HCT116 (cell line): Measurements from ENCODE around the gene CLCN5. TPM values are rescaled to one million over a fixed set of nuclear protein-coding genes. Genes with fewer than 3 reads are reported as not detected.

Experiments
- ATAC-seq: fragments of 200-7000 bp; cut with Tn5 transposase; 2 replicates; pipeline ENCODE4 v1.9.1; 2020; ENCODE audit warnings: mild to moderate bottlenecking, moderate library complexity
- BruUV-seq: library from RNA; stranded (reverse); fragments of 400-500 nt; replicated peaks from 2 replicates; lab custom pipeline; 2021; lab: Mats Ljungman, UMichigan
- CTCF ChIA-PET: fragments of 300-600 bp; sonication (Branson Sonifier 250); formaldehyde crosslinking; loops from one replicate; lab custom pipeline; 2021; ENCODE audit warnings: antibody characterized with exemption; lab: Charles Lee
- POLR2A ChIA-PET: fragments of 300-600, 350-600 bp; sonication (Branson Sonifier 250); formaldehyde crosslinking; loops from one replicate; lab custom pipeline; 2021; ENCODE audit warnings: antibody characterized with exemption; lab: Charles Lee
- RAD21 ChIA-PET, 2 experiments: fragments of 300-600 bp; sonication (Branson Sonifier 250); formaldehyde crosslinking; loops; one replicate each; lab custom pipeline; 2023; ENCODE audit warnings: low total read pairs in 2 of 2; ENCODE audit not compliant: uncharacterized antibody in 2 of 2, unreplicated experiment in 2 of 2, low non-redundant PET in 1 of 2; lab: Charles Lee
- DNase-seq: peaks from one replicate; pipeline ENCODE4 v3.0.0-alpha.2; 2010; ENCODE audit warnings: low read depth, low spot score
- H2AFZ ChIP-seq: fragments of 200-600 bp; shearing (Covaris generic), sonication (generic); 2 replicates; pipeline ENCODE4 v1.6.1; 2017; ENCODE audit warnings: low read depth, mixed run types, mixed read lengths, antibody characterized with exemption, low read length; ENCODE audit not compliant: poor library complexity, severe bottlenecking
- H3K27ac ChIP-seq: 2 replicates; pipeline ENCODE4 v1.5.1; 2012; ENCODE audit warnings: low read depth, low read length
- H3K27me3 ChIP-seq: fragments of 200-600 bp; sonication (generic); 2 replicates; pipeline ENCODE4 v1.6.1; 2016; ENCODE audit warnings: mixed run types, low read length, mixed read lengths; ENCODE audit not compliant: insufficient read depth
- H3K36me3 ChIP-seq, 2 experiments: fragments of 200-500 bp in 1 of 2; fragments of 200-600 bp in 1 of 2; sonication (Bioruptor generic) in 1 of 2; sonication (generic) in 1 of 2; 2 replicates each; pipeline versions ENCODE4 v1.5.1 to v1.6.1; 2014 to 2016; ENCODE audit warnings: low read length in 2 of 2, inconsistent platforms in 1 of 2, mixed read lengths in 1 of 2, mixed run types in 1 of 2; ENCODE audit not compliant: insufficient read depth in 2 of 2, control insufficient read depth in 1 of 2
- H3K4me1 ChIP-seq, 2 experiments: fragments of 200-600 bp in 1 of 2; sonication (generic) in 1 of 2; 2 replicates each; pipeline versions ENCODE4 v1.5.1 to v1.6.1; 2012 to 2017; ENCODE audit warnings: low read length in 2 of 2, inconsistent platforms in 1 of 2, mild to moderate bottlenecking in 1 of 2, mixed read lengths in 1 of 2, mixed run types in 1 of 2, moderate library complexity in 1 of 2; ENCODE audit not compliant: insufficient read depth in 2 of 2, control insufficient read depth in 1 of 2
- H3K4me2 ChIP-seq: fragments of 200-600 bp; sonication (generic); 2 replicates; pipeline ENCODE4 v1.6.1; 2017; ENCODE audit warnings: mixed run types, low read length, mixed read lengths
- H3K4me3 ChIP-seq, 2 experiments: fragments of 200-600 bp in 1 of 2; sonication (generic) in 1 of 2; replicated peaks in 1 of 2; 2 replicates each; pipeline ENCODE4 v1.5.1; 2011 to 2016; ENCODE audit warnings: low read length in 2 of 2, control low read depth in 1 of 2, low read depth in 1 of 2, mild to moderate bottlenecking in 1 of 2, mixed read lengths in 1 of 2, mixed run types in 1 of 2
- H3K79me2 ChIP-seq: fragments of 200-600 bp; sonication (generic); 2 replicates; pipeline ENCODE4 v1.6.1; 2017; ENCODE audit warnings: mild to moderate bottlenecking, mixed run types, low read length, moderate library complexity, mixed read lengths; ENCODE audit not compliant: insufficient read depth
- H3K9ac ChIP-seq: fragments of 200-600 bp; sonication (generic); 2 replicates; pipeline ENCODE4 v1.6.1; 2016; ENCODE audit warnings: low read length, mixed read lengths
- H3K9me2 ChIP-seq: fragments of 200-600 bp; sonication (generic), shearing (Covaris generic); 2 replicates; pipeline ENCODE4 v1.6.1; 2017; ENCODE audit warnings: mixed run types, mild to moderate bottlenecking, moderate library complexity; ENCODE audit not compliant: insufficient read depth
- H3K9me3 ChIP-seq, 2 experiments: fragments of 200-500 bp in 1 of 2; fragments of 200-600 bp in 1 of 2; sonication (Bioruptor generic) in 1 of 2; sonication (generic) in 1 of 2; 2 replicates each; pipeline ENCODE4 v1.6.1; 2014 to 2017; ENCODE audit warnings: low read length in 2 of 2, mixed read lengths in 2 of 2, inconsistent platforms in 1 of 2, low read depth in 1 of 2, mild to moderate bottlenecking in 1 of 2, mixed run types in 1 of 2, moderate library complexity in 1 of 2; ENCODE audit not compliant: control insufficient read depth in 1 of 2, insufficient read depth in 1 of 2
- H4K20me1 ChIP-seq: fragments of 200-600 bp; sonication (generic), shearing (Covaris generic); 2 replicates; pipeline ENCODE4 v1.6.1; 2017; ENCODE audit warnings: mixed run types, mild to moderate bottlenecking, moderate library complexity; ENCODE audit not compliant: insufficient read depth
- CBX3 ChIP-seq: IDR thresholded peaks from 2 replicates; pipeline ENCODE4 v1.6.1; 2012; ENCODE audit warnings: low read depth
- CEBPB ChIP-seq: IDR thresholded peaks from 2 replicates; pipeline ENCODE4 v1.6.1; 2012; ENCODE audit warnings: low read depth
- EGR1 ChIP-seq: IDR thresholded peaks from 2 replicates; pipeline ENCODE4 v1.6.1; 2012; ENCODE audit warnings: low read depth
- ELF1 ChIP-seq: IDR thresholded peaks from 2 replicates; pipeline ENCODE4 v1.6.1; 2012; ENCODE audit warnings: low read depth, borderline replicate concordance
- EZH2 ChIP-seq: fragments of 200-600 bp; sonication (generic); IDR thresholded peaks from 2 replicates; pipeline ENCODE4 v1.6.1; 2017; ENCODE audit warnings: antibody characterized with exemption, mixed run types
- JUND ChIP-seq: IDR thresholded peaks from 2 replicates; pipeline ENCODE4 v1.6.1; 2012
- POLR2A ChIP-seq: IDR thresholded peaks from 2 replicates; pipeline ENCODE4 v1.7.0; 2011; ENCODE audit warnings: borderline replicate concordance; ENCODE audit not compliant: insufficient read depth, insufficient read length; ENCODE audit errors: extremely low read depth
- POLR2AphosphoS5 ChIP-seq: IDR thresholded peaks from 2 replicates; pipeline ENCODE4 v1.6.1; 2011; ENCODE audit warnings: mild to moderate bottlenecking, low read depth, low read length, moderate library complexity
- SIN3A ChIP-seq: IDR thresholded peaks from 2 replicates; pipeline ENCODE4 v1.6.1; 2012; ENCODE audit warnings: low read depth
- SP1 ChIP-seq: IDR thresholded peaks from 2 replicates; pipeline ENCODE4 v1.6.1; 2012; ENCODE audit warnings: low read depth
- TCF7L2 ChIP-seq: IDR thresholded peaks from 2 replicates; pipeline ENCODE4 v1.7.0; 2011; ENCODE audit warnings: borderline replicate concordance, inconsistent platforms; ENCODE audit not compliant: insufficient read depth, insufficient read length; ENCODE audit errors: extremely low read depth
- YY1 ChIP-seq: IDR thresholded peaks from 2 replicates; pipeline ENCODE4 v1.6.1; 2011; ENCODE audit warnings: low read length, low read depth, moderate library complexity, mild to moderate bottlenecking; ENCODE audit not compliant: insufficient replicate concordance; ENCODE audit errors: extremely low read depth
- ZFX ChIP-seq: fragments of 450-650 bp; IDR thresholded peaks from 2 replicates; pipeline ENCODE4 v1.6.1; 2017
- ZNF274 ChIP-seq: fragments of 200-500 bp; sonication (Bioruptor generic); IDR thresholded peaks from 2 replicates; pipeline ENCODE4 v1.6.1; 2014; ENCODE audit warnings: mild to moderate bottlenecking, low read depth, low read length, inconsistent platforms
- intact Hi-C: fragments of 100-400 bp; cut with micrococcal nuclease; formaldehyde crosslinking; loops from 2 replicates; pipeline ENCODE4 v1.10.0; 2022
- total RNA-seq: library from RNA; stranded (reverse); gene quantifications from one replicate; pipeline ENCODE4 v1.2.1, GENCODE V29; 2021; ENCODE audit not compliant: unreplicated experiment
- TF ChIP-seq, protein P1 (sequence below): IDR thresholded peaks from 2 replicates; pipeline ENCODE4 v1.6.1; 2011; ENCODE audit warnings: mild to moderate bottlenecking, low read length, moderate library complexity; ENCODE audit not compliant: insufficient replicate concordance; ENCODE audit errors: extremely low read depth
- TF ChIP-seq, protein P2 (sequence below): IDR thresholded peaks from 2 replicates; pipeline ENCODE4 v1.6.1; 2012
- TF ChIP-seq, protein P3 (sequence below): IDR thresholded peaks from 2 replicates; pipeline ENCODE4 v1.6.1; 2012; ENCODE audit warnings: low read depth

Gene CLCN5
- total RNA-seq, 1 experiment from 2014 or later = 6.1 TPM

DNA sequence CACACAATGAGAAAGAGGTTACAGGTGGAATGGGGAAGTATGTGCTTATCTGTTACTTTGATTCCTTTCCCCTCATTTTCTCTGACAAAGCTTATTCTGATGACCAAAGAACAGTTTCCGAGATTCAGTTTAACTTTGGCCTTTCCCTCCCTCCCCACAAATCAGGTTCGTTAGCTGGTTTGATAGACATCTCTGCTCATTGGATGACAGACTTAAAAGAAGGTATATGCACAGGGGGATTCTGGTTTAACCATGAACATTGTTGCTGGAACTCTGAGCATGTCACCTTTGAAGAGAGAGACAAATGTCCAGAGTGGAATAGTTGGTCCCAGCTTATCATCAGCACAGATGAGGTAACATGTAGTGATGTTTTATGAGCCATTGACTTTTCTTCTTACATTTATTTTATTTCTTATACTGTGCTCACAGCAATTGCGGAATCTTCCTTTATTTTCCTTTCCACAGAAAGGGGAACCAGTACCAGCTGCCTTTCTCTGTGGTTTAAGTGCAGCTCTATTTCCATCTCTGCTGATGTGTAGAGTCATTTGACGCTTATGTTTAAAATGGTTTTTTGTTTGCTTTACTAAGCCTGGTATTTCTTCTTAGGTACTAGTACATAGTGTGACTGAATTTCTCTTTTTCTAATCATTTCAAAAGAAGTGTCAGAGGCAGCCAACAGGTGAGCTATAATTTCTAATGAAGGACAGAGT is 153.4 kb downstream of the CLCN5 start:
- no peak overlapping the region for H2AFZ ChIP-seq
- DNase-seq (no peak), ATAC-seq (no peak)
- H3K4me2 ChIP-seq = no peak overlapping the region
- CTCF ChIA-PET = no interaction called here
- RAD21 ChIA-PET = no interaction called here
- TF ChIP-seq, protein P1, sequence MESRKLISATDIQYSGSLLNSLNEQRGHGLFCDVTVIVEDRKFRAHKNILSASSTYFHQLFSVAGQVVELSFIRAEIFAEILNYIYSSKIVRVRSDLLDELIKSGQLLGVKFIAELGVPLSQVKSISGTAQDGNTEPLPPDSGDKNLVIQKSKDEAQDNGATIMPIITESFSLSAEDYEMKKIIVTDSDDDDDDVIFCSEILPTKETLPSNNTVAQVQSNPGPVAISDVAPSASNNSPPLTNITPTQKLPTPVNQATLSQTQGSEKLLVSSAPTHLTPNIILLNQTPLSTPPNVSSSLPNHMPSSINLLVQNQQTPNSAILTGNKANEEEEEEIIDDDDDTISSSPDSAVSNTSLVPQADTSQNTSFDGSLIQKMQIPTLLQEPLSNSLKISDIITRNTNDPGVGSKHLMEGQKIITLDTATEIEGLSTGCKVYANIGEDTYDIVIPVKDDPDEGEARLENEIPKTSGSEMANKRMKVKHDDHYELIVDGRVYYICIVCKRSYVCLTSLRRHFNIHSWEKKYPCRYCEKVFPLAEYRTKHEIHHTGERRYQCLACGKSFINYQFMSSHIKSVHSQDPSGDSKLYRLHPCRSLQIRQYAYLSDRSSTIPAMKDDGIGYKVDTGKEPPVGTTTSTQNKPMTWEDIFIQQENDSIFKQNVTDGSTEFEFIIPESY = no peak
- no peak for TF ChIP-seq EGR1
- no peak for TF ChIP-seq TCF7L2
- TF ChIP-seq, protein P2, sequence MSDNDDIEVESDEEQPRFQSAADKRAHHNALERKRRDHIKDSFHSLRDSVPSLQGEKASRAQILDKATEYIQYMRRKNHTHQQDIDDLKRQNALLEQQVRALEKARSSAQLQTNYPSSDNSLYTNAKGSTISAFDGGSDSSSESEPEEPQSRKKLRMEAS = no peak
- TF ChIP-seq SIN3A = no peak
- no peak for TF ChIP-seq CBX3
- TF ChIP-seq ELF1 = no peak
- no peak for TF ChIP-seq ZFX
- no peak for TF ChIP-seq EZH2
- TF ChIP-seq POLR2A = no peak
- no peak for TF ChIP-seq CEBPB
- TF ChIP-seq, protein P3, sequence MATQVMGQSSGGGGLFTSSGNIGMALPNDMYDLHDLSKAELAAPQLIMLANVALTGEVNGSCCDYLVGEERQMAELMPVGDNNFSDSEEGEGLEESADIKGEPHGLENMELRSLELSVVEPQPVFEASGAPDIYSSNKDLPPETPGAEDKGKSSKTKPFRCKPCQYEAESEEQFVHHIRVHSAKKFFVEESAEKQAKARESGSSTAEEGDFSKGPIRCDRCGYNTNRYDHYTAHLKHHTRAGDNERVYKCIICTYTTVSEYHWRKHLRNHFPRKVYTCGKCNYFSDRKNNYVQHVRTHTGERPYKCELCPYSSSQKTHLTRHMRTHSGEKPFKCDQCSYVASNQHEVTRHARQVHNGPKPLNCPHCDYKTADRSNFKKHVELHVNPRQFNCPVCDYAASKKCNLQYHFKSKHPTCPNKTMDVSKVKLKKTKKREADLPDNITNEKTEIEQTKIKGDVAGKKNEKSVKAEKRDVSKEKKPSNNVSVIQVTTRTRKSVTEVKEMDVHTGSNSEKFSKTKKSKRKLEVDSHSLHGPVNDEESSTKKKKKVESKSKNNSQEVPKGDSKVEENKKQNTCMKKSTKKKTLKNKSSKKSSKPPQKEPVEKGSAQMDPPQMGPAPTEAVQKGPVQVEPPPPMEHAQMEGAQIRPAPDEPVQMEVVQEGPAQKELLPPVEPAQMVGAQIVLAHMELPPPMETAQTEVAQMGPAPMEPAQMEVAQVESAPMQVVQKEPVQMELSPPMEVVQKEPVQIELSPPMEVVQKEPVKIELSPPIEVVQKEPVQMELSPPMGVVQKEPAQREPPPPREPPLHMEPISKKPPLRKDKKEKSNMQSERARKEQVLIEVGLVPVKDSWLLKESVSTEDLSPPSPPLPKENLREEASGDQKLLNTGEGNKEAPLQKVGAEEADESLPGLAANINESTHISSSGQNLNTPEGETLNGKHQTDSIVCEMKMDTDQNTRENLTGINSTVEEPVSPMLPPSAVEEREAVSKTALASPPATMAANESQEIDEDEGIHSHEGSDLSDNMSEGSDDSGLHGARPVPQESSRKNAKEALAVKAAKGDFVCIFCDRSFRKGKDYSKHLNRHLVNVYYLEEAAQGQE = no peak
- no peak for TF ChIP-seq JUND
- TF ChIP-seq ZNF274 = no peak
- TF ChIP-seq YY1 = no peak
- TF ChIP-seq SP1 = no peak
- TF ChIP-seq POLR2AphosphoS5 = no peak
- H3K9ac ChIP-seq = no peak overlapping the region
- H3K9me3 ChIP-seq = no peaks in the 10 kb centered on the region
- no peaks in the 10 kb centered on the region for H4K20me1 ChIP-seq
- no peaks in the 10 kb centered on the region for H3K36me3 ChIP-seq
- H3K27ac ChIP-seq = no peak overlapping the region
- no peaks in the 10 kb centered on the region for H3K79me2 ChIP-seq
- no peaks in the 10 kb centered on the region for H3K9me2 ChIP-seq
- H3K4me1 ChIP-seq = no peaks in the 10 kb centered on the region
- H3K27me3 ChIP-seq = no peaks in the 10 kb centered on the region
- intact Hi-C loops = no loop called here
- BruUV-seq = no TSS peak
- POLR2A ChIA-PET = no interaction called here
- H3K4me3 ChIP-seq = no peak overlapping the region
